Measurements from ENCODE around the gene SPNS3. TPM values are rescaled to one million over a fixed set of nuclear protein-coding genes. Genes with fewer than 3 reads are reported as not detected.

The SPNS3 gene
- total and polyA plus RNA-seq, 9 of the 15 experiments (the other 6 are each of a cell fraction or from before 2014, with no cell fraction given): not detected

GRCh38 chr17:4504188-4504587 lies 70.4 kb downstream of the SPNS3 start (continued):
- TF ChIP-seq MAZ (CRISPR knock-in tag; conservative IDR thresholded peaks at IDR 0.05 in 1 of 2, IDR thresholded peaks at IDR 0.05 in 1 of 2): no peak
- no peak for TF ChIP-seq AFF4 (CRISPR knock-in tag; IDR thresholded peaks at IDR 0.05)
- TF ChIP-seq, protein P1, sequence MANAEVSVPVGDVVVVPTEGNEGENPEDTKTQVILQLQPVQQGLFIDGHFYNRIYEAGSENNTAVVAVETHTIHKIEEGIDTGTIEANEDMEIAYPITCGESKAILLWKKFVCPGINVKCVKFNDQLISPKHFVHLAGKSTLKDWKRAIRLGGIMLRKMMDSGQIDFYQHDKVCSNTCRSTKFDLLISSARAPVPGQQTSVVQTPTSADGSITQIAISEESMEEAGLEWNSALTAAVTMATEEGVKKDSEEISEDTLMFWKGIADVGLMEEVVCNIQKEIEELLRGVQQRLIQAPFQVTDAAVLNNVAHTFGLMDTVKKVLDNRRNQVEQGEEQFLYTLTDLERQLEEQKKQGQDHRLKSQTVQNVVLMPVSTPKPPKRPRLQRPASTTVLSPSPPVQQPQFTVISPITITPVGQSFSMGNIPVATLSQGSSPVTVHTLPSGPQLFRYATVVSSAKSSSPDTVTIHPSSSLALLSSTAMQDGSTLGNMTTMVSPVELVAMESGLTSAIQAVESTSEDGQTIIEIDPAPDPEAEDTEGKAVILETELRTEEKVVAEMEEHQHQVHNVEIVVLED (CRISPR knock-in tag; IDR thresholded peaks at IDR 0.05): no peak
- no peak for TF ChIP-seq ZKSCAN8 (CRISPR knock-in tag; IDR thresholded peaks at IDR 0.05)

DNA sequence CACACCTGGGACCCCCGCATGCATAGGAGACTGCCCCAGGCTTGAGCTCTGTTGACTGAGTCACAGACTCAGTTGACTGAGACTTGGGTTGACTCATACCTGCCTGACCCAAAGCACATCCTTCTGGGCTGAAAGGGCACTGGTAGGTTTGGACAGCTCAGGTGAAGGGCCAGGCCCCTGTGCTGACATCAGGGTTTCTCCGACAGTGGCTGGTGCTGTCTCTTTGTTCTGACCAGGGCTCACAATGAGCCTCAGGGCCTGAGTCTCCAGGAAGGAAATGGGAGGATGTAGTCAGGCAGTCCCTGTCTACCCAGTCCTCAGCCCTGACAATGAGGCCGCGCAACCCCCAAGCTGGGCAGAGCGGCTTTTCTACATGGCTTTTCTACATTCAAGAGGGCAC lies 71.4 kb downstream of the SPNS3 start:
- Histone ChIP-seq H3K79me2 (ENCODE audit: control insufficient read depth, insufficient read depth, low read length) (no peaks in the 10 kb centered on the region), H3K36me3 (ENCODE audit: control insufficient read depth, insufficient read depth, low read length) (no peaks in the 10 kb centered on the region), H3K9me1 (ENCODE audit: control insufficient read depth, insufficient read depth, low read length) (no peaks in the 10 kb centered on the region), H3K9ac (ENCODE audit: insufficient read depth in 1 of 2, low read depth in 2 of 2, low read length in 2 of 2) (no peak overlapping the region), H2AFZ (ENCODE audit: low read depth, low read length) (no peak overlapping the region), H3K4me2 (ENCODE audit: insufficient read depth, low read length) (no peak overlapping the region), H4K20me1 (replicated peaks; ENCODE audit: control insufficient read depth, insufficient read depth, low read length) (peaks cover 7% of the 10 kb centered on the region; the same call in 1 of the 2 replicates), H3K4me1 (replicated peaks in 1 of 2; ENCODE audit: control insufficient read depth in 2 of 2, insufficient read depth in 2 of 2, low read length in 2 of 2) (peaks cover 5 to 18% of the 10 kb centered on the region in 2 experiments; a peak in 4 of 5 replicates), H3K9me3 (replicated peaks; ENCODE audit: control insufficient read depth, insufficient read depth, low read depth, low read length) (no peaks in the 10 kb centered on the region), H3K4me3 (no peak overlapping the region), H3K27ac (ENCODE audit: extremely low read depth, low read depth, low read length) (no peak overlapping the region), H3K27me3 (ENCODE audit: control insufficient read depth in 2 of 2, insufficient read depth in 2 of 2, low read length in 2 of 2) (peaks cover 0 to 67% of the 10 kb centered on the region in 2 experiments; a peak in 2 of 5 replicates)
- CTCF ChIA-PET (ENCODE audit: low intra/inter-chr PET ratio): no interaction called here
- FAIRE-seq (no peak), DNase-seq (ENCODE audit: extremely low read depth in 1 of 4, low spot score in 3 of 4) (no peak), ATAC-seq (no peak)
- intact Hi-C loops (cut with micrococcal nuclease) (no loop called here), in situ Hi-C loops (cut with MboI) (no loop called here)
- no TSS peak for BruUV-seq (replicated peaks)
- WGBS (ENCODE audit: insufficient coverage, low coverage, missing lambda C conversion rate): 50% methylated on average over 5 of the region's 5 CpGs
- POLR2A ChIA-PET: interaction anchor here (0.7 to 0.8 kb wide), 2 partner anchors 18 to 20 kb away, joined by 3 to 5 read pairs; no protein-coding TSS in a partner anchor
- TF ChIP-seq ARHGAP35 (IDR thresholded peaks at IDR 0.05; ENCODE audit: partially characterized antibody) (no peak), NRF1 (conservative IDR thresholded peaks at IDR 0.05 in 1 of 2, IDR thresholded peaks at IDR 0.05 in 1 of 2) (no peak), HDAC6 (IDR thresholded peaks at IDR 0.05; ENCODE audit: low read depth, low read length) (no peak), FOS (IDR thresholded peaks at IDR 0.05; ENCODE audit: extremely low read depth, insufficient read length) (no peak), ZNF124 (CRISPR knock-in tag; IDR thresholded peaks at IDR 0.05) (no peak), CSDE1 (IDR thresholded peaks at IDR 0.05) (no peak), ELK3 (CRISPR knock-in tag; IDR thresholded peaks at IDR 0.05) (no peak), E2F8 (IDR thresholded peaks at IDR 0.05; ENCODE audit: low read depth, partially characterized antibody) (no peak)

Data from K562 (cell line).